Skin of body (tissue), 2 donors: ENCODE data around the gene PLPP3. TPM values are rescaled to one million over a fixed set of nuclear protein-coding genes. Genes with fewer than 3 reads are reported as not detected.

Experiments
- DNase-seq: peaks from one replicate; lab custom pipeline; 2025; lab: John Stamatoyannopoulos, UW
- total RNA-seq: library from RNA; depleted of rRNA; stranded (reverse); fragments of >200 nt; gene quantifications from one replicate; pipeline ENCODE4 v1.2.3, GENCODE V29; 2014

PLPP3 gene
- total RNA-seq, 1 donor from 2014 or later = 124 TPM

DNA sequence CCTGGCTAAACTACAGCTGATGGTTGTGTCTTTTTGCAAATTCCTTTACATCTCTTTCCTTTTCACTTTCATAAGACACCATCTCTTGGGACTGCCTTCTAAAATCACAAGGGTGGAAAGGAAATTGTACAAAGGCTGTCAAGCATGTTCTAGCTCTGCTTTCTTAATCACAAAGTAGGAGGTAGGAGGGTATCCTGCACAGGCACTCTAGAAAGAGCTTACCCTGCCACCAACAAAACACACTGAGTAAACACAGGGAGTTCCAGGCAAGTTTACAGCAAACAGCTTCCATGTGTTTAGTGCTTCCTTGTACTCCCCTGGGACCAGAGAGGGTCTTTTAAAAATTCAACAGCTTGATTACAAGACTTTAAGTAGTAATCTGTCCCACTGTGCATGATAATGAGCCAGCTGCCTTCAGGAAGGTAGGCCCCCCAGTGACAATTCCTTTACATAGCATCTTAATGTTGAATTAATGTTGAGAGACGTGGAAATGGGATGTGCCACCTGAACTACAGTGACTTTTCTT lies 2.4 kb downstream of the PLPP3 start:
- DNase-seq = peak; percentile 62

DNA sequence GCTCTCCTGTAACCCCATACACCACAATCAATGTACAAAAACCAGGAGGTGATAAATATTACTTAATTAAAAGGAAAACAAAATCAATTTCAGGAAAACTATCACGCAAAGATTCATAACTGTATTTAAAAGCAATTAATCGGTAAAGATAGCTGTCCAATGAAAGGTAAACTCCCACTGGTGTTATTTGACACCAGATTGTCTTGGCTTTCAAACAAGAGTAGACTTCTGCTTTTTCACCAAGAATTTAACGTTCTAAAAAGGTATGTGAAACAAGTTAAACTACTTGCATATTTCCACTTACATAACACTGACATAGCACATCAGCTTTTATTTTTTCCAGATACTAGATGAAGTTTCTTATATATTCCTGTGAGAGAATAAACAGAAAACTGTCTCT lies 3.5 kb downstream of the PLPP3 start:
- no peak for DNase-seq

DNA sequence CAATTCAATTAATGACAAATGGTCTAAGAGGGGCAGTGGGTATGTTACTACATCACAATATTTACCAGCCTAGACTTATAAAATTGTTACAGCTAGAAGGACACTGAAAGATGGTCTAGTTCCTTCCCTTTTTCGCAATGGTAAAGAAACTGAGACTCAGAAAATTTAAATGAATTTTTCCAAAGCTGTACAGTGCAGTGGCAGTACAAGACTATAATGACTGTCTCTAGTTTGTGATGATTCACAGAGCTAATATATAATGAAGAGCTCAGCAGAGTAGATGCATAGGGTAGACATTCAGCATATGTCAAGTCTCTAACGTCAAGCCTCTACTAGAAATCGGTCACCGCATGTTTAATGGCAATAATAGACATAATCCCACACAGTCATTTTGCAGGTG lies 4.6 kb downstream of the PLPP3 start:
- DNase-seq = no peak

DNA sequence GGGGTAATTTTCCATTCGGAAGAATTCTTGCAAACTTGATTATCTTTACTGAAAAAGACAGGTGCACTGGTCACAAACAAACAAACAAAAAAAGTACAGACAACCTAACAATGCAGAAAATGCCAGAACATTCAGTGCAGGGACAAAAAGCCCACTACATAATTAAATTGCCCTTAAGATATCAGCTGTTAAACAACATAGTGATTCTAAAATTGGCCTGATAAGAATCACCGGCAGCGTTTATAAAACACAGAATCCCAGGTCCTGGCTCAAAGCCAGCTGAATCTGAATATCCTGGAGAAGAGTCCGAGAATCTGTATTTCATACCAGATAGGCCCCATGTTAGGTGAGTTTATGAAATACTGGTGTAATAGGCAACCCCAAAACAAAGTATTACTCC lies 6.1 kb downstream of the PLPP3 start:
- DNase-seq = no peak

DNA sequence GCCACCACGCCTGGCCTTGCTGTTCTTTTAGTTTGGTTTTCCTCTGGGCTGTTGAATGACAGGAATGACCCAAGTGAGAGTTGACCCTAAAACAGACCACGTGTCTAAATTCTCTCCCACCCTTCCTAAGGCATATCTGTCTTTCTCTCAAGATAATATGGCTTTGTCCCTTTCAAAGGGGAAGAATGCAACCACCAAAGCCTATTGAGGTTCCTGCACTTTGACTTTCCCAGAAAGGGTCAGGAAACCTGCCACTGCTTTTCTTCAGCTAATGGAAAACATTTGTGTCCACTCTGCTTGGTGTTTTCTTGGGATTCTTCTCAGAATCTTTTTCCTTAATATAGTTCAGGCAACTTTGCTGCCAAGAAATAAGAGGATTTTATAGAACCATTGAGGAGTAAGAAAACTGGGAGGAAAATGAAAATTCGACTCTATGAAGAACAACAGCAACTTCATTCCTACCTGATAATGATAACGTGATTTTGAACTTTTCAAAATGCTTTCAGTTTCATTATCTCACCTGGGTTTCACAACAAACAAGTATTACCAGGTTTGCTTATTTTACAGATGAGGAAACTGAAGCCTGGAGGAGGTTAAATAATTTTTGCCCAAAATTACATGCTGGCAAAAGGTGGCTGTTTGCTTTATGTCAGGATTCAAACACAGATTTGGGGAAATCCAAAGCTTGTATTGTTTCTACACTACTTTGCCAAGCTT lies 6.9 kb downstream of the PLPP3 start:
- DNase-seq = no peak

DNA sequence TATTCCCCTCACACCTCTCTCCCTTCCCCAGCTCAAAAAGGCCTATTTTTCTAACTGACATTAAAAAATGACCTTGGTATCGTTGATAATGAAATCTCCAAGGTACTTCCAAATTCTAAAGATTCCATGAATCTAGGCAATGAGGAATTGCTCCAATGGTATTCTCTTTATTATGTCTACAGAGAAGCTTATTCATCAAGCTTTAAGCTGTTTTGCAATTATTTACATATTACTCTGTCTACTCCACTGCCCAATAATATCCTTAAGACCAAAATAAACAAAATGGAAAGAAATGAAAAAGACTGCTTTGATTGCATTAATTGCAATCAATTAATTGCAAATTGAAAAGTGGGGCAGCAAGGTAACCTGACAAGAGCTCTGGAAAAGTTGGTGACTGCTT lies 7.9 kb downstream of the PLPP3 start:
- DNase-seq = no peak

DNA sequence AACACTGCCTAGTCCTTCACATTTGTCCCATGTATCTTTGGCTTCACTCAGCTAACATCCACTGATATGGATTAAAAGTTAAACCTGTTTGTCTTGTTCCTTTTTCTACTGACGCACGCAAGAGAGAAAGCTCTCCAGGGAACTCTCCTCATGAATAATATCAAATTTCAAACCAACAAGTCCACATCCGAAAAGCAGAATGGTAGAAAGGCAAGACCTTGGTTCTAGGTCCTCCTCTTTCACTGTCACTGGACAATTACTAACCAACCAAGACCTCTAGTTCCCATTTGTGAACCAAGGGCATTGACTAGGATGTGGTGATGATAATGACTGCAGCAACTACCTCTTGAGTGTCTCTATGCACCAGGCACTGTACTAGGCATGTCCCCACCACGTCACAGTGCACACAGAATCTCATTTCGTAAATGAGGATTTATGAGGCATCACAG lies 8.4 kb downstream of the PLPP3 start:
- no peak for DNase-seq

DNA sequence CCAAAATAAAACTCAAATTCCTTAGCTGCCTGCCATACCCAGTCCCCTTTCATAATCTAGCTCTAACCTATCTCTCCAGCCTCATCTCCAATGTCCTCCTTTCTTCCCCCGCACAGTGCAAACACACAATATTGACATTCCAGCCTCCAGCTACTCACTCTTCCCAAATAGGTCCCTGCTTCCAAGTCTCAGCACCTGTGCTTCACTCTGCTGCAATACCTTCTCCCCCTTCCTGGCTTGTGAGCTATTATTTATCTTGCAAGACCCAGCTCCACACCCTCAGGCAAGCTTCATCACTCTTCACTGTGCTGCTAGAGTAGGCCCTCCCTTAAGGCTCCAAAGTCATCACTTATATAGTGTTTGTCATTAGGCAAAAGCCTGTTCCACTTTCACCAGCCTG lies 9.7 kb downstream of the PLPP3 start:
- no peak for DNase-seq

DNA sequence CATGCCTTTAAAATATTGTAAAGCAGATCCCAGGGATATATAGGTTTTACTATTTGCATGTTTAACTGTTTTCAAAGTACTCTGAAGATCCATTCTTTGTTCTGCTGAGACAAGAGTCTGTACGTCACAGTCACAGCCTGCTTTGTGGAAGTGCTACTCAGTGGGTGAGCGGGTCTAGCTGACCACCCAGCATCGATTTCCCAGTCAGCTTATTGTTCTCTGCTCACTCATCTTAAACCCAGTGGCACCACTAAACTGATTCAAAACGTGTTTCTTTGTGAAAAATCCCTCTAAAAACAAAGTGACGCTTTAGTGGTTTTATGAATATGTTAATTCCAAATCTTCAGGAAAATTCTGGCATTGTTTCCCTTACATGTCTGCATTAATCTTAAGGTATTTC lies 12.4 kb downstream of the PLPP3 start:
- no peak for DNase-seq

DNA sequence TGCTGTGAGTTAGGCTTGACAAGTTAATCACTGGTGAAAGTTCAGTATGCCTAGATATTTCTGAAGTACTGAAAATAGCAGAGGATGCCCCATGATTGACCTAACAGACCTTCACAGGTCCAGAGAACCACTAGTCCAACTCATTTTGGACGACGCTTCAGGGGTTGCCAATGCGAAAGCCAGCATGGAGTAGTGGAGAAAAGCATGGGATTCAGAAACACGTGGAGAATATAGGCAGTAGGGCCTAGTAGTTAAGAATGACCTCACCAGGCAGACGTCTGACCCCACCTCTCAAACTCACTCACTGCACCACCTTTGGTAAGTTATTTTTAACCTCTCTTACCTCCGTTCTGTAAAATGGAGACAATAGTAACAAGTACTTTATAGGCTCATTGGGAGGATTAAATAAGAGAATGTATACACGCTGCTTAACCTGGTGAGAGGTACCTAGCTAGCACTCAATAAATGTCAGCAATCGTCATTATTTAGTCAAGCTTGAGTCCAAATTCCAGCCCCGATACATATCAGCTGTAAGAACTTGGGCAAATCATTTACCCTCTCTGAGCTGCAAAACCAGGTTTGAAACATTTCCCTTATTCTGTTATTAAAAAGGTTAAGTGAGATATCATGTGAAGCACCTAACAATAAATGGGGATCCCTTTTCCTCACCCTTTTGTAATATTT lies 13.2 kb downstream of the PLPP3 start:
- DNase-seq = no peak

DNA sequence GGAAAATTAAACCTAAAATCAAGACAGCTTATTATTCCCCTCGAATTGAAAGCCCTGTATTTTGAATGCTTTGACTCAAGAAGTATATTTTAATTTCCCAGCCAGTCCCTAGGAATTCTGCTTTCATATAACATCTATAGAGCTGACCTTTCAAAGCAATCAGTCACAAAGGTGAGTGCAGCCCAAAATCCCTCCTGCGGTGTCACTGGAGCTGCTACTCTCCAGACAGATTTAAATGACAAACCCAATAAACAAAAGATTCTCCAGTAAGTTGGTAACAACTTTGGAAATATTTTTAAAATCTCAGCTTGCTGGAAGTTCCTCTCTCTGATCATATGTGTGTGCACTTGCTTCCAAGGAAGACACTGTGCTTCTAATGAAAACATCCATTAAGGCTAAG lies 14.7 kb downstream of the PLPP3 start:
- DNase-seq = no peak

DNA sequence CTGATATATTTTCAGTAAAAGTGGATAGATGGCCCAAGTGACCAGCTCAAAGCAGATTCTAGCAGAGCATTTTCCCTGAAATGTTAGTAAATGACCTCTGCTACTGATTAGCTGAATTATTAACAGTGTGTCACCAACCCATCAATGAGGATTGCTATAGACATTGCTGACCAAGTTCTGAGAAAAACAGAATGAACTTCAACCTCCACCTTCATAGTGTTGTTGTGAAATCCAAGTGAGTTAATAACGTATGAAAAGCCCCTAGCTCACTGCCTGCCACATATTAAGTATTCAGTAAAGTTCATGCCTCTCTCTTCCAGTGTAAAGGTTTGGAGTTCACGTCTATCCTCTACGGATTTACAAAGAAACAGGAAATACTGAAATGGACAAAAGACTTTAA lies 15.8 kb downstream of the PLPP3 start:
- no peak for DNase-seq

DNA sequence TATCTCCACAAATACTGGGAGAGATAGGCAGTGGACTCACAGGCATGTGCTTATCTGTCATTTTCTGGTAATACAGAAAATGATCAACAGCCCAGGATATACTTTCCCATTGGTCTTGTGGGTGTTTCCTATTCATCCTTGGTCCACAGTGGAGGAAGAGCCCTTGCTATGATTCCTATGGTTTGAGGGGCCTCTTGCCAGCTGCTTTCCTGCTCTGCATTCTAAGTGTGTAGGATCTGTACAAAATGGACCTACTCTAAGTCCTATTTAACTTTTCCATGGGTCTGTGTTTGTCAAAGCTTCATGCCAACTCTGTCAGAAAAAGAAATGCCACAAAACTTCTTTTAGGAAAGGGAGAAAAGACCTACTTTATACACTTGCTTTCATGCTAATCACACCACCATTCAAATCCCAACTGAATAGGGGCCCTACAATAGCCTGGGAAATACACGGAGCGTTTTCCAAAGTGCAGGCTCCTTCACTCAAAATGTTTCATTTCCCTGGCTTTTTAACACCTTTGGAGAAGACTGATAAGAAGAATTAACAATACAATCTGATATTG lies 16.4 kb downstream of the PLPP3 start:
- no peak for DNase-seq

DNA sequence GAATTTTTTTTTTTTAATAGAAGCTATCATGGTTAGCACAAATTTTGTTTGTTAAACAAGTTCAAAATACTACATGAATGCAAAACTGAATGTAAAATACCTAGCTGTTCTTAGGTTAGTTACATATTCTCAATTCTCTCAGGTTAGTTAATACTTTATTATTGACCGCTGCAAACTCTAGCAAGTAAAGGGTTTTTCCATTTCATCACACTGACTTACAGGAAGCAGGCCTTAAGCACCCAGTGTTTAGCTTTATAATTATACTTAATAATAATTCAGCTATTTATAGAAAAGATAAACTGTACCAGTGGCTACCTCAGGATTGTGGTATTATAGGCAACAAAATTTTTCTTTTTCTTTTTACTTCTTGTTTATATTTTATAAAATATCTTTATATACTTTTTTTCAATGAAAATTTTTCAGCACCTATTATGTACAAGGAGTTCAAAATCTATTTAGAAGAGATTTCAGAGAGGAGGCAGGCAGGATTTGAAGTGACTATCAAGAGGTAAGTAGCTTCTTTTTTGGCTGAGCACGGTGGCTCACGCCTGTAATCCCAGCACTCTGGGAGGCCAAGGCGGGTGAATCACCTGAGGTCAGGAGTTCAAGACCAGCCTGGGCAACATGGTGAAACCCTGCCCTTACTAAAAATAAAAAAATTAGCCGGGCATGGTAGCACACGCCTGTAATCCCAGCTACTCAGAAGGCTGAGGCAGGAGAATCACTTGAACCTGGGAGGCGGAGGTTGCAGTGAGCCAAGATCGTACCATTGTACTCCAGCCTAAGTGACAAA lies 17.9 kb downstream of the PLPP3 start:
- no peak for DNase-seq

DNA sequence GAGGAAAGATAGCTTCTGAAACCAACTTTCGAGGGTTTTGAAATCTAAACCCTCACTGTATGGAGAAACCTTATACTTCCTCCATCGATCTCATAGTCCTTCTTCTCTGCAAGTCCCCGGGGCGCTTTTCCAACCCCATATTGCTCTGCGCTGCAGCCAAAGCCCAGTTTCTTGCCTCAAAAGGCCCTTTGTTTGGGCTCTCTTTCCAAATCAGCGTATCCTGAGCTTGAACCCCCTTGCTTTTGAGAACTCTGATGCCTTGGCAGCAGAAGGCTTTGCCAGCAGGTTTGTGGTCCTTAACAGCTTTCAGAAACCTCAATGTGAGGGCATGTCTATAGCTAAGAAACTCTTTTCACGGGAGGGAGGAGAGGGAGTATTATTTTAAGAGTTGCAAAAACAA lies 21.6 kb downstream of the PLPP3 start:
- DNase-seq = no peak

DNA sequence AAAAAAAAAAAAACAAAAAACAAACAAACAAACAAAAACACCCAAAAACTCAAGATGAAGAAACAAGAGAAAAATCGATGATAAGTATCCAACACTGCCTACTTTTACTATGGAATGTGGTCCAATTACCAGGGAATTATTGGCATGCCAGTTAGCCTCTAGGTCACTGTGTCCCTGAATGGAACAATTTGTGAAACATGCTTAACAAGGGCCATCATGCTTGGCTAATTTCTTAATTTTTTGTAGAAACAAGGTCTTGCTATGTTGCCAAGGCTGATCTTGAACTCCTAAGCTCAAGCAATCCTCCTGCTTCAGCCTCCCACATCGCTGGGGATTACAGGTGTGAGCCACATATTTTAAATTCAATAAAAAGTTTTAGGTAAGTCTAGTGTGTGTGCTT lies 23.9 kb downstream of the PLPP3 start:
- no peak for DNase-seq

DNA sequence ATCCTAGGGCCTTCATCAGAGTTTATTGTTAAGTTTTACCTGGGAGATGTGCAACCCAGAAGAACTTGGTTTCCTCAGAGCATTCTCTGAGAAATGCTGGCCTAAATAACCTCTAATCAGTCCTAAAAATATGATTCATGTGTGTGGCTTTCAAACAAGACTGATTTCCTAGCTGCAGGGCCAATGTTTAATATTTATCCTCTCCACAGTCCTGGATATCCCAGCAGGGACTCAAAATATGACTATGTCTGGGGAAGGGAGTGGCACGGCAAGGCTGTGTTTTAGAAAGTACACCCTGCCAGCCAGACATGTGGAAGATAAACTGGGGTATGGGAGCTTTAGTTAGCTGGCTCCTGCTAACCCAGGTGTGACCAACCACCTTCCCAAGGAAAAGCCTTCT lies 26.3 kb downstream of the PLPP3 start:
- no peak for DNase-seq

DNA sequence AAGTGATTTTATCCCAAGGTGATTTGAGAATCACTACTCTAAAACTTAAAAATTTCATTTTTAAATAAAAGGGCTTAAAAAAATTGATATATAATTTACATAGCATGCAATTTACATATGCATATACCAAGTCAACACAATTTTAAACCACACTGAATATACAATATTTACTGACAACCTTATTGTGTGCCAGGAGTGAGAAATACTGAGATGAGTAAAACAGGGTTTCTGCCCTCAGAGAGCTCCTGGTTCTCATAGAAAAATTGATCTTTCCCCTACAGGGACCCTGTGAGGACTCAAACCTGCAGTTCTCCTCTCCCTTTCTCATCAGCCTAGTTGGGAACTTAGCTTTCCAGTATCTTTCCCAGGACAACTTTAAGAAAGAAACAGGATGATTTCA lies 27.0 kb downstream of the PLPP3 start:
- DNase-seq = no peak

DNA sequence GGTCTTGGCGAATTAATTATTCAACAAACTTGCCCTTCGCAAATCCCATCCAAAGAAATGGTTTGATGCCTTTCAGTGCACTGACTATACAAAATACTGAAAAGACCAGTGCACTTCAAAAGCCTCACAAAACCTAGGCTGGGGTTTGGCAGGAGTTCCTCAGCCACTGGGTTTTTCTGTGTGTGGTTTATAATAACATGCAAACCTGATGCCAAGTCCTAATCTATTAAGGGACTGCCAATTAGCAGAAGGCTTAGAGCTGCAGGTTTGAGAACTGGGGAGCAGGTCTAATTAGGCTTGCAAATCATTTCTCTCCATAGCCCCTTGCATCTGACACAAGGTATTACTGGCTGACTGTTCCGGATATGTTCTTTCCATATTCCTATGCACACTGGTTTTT lies 27.7 kb downstream of the PLPP3 start:
- DNase-seq = no peak

DNA sequence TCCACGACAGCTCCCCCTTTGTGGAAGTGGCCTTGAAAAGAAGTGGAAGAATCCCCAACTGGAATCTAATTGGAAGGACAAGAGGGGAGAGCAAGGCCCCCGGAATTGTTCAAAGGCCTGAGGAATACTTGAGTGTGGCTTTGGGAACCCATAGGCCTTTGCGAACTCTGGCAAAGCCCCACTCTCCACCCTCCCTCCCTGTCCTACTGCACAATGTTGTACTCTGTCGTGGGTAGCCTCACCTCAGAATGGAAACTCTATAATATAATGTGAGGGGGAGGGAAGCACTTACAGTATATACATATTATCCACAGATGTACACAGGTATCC lies 28.5 kb downstream of the PLPP3 start:
- no peak for DNase-seq

DNA sequence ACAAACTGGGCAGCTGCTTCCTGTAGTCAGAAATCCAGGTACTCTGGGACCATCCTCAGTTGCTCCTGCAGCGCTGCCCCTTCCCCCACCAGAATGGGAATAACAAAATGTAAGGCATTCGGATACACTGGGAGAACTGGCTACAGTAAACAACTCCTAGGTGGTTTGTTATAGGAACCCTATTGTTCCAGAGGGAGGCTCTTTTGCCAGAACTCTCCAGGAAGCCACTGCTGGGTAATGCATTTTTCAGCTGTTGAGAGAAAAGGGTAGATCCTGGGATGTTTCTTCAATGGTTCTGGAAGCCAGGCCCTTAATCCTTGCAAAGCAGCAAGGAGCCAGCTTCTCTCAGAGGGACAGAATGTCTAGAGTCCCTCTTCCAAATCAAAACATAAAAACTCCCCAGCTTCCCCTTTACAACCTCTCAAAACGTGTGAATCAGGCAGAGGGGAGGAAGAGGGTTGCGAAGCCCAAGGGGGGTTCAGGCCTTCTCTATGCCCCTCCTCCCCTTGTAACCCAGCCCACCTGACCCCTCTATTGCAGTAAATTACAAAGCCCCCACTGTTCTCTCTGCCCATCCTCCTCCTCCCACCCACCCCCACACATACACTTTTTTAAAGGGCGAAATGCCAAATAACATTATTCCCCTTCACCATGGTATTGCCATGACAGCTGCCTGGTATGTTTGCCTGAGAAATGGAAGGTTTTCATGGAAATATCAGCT lies 29.1 kb downstream of the PLPP3 start:
- no peak for DNase-seq
